Stomach (tissue), 4 donors: Measurements from ENCODE around the gene LCORL.

ENCODE experiments used
- EP300 ChIP-seq: sonication (generic); formaldehyde crosslinking; IDR thresholded peaks from one replicate; pipeline ENCODE4 v1.6.1; 2017; ENCODE audit warnings: antibody characterized with exemption
- POLR2A ChIP-seq, 4 donors: fragments of 450-650 bp; IDR thresholded peaks; one replicate each; pipeline ENCODE4 v1.6.1; 2016; ENCODE audit warnings: antibody characterized with exemption in 4 of 4, control low read depth in 2 of 4, mild to moderate bottlenecking in 1 of 4, moderate library complexity in 1 of 4
- TF ChIP-seq, protein P1 (sequence below), 7 experiments: fragments of 450-650 bp in 4 of 7; fragments of 200-600 bp in 3 of 7; sonication (generic) in 3 of 7; IDR thresholded peaks; one replicate each; pipeline ENCODE4 v1.5.1; 2016 to 2019; ENCODE audit warnings: antibody characterized with exemption in 7 of 7, control low read depth in 2 of 7, mild to moderate bottlenecking in 1 of 7

DNA sequence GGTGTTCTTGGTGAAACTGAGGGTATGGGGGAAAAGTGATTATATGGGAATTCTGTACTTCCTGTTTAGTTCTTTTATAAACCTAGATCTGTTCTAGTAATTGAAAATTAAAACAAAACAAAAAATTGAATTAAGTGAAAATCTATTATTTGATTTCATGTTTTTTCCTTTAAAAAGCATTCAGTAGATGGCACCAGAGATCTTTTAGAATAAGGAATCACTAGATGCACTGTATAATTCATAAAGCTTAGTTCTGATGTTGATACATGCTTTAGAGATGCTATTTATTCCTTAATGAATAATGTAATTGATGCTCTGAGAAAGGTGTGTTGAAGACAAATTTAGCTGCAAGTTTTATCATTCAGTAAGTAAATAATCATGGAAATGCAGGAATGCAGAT is 87.3 kb downstream of the LCORL start:
- TF ChIP-seq POLR2A (IDR thresholded peaks at IDR 0.05) = no peak
- TF ChIP-seq EP300 = no peak
- TF ChIP-seq, protein P1, sequence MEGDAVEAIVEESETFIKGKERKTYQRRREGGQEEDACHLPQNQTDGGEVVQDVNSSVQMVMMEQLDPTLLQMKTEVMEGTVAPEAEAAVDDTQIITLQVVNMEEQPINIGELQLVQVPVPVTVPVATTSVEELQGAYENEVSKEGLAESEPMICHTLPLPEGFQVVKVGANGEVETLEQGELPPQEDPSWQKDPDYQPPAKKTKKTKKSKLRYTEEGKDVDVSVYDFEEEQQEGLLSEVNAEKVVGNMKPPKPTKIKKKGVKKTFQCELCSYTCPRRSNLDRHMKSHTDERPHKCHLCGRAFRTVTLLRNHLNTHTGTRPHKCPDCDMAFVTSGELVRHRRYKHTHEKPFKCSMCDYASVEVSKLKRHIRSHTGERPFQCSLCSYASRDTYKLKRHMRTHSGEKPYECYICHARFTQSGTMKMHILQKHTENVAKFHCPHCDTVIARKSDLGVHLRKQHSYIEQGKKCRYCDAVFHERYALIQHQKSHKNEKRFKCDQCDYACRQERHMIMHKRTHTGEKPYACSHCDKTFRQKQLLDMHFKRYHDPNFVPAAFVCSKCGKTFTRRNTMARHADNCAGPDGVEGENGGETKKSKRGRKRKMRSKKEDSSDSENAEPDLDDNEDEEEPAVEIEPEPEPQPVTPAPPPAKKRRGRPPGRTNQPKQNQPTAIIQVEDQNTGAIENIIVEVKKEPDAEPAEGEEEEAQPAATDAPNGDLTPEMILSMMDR (IDR thresholded peaks at IDR 0.05) = no peak
